DND-41 (cell line): Measurements from ENCODE around the gene GNB1L.

Experiments
- CTCF ChIP-seq: IDR thresholded peaks from 2 replicates; pipeline ENCODE4 v1.5.1; 2012; ENCODE audit warnings: borderline replicate concordance, low read length, moderate library complexity, mild to moderate bottlenecking; ENCODE audit not compliant: poor library complexity, severe bottlenecking; ENCODE audit errors: extremely low read depth
- EZH2 ChIP-seq: IDR thresholded peaks from 3 replicates; pipeline ENCODE4 v1.6.1; 2012; ENCODE audit warnings: borderline replicate concordance, low read depth, mild to moderate bottlenecking, moderate library complexity, low read length, inconsistent platforms; ENCODE audit not compliant: severe bottlenecking

DNA sequence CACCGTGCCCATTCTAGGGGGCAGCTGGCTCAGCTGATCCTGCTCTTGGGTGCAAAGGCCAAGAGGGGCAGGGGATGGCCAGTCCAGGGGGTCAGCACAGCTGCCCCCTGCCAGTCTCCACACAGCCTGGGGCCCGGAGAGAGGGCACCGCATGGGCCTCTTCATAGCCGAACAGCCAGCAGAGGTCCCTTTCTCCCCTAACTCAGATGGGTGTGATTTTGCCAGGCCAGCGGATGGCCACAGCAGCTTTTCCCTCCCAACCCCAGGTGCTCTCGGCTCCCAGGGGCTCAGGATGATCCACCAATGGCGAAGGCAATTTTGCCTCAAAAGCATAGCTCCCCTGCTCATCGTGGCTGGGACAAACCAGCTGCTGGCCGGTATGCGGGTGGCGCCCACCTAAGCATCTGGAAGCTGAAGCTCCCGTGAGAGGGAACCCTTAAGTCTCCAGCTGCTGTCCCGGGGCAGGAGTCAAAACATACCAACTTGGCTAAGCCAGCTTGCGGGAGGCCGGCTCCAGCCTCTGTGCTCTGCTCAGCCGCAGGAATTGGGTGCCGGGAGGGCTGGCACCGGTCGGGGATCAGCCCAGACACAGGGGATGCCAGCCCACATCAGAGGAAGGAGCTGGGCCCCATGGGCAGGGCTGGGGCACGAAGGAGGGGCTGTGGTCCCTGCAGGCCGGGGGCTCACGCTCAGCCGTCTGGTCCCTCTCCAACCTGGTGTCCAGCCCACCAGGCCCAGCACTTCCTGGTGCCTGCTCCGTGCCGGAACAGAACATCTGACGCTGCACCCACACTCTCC lies 30.5 kb upstream of the GNB1L start:
- TF ChIP-seq EZH2 (no peak), CTCF (no peak)
